MM.1S (cell line): ENCODE results near the gene TRMT61B.

Experiments
- CTCF ChIP-seq: fragments of 300-600 bp; sonication (generic); IDR thresholded peaks from 2 replicates; pipeline ENCODE4 v1.5.1; 2016; ENCODE audit warnings: antibody characterized with exemption, low read length, mixed read lengths
- EZH2phosphoT487 ChIP-seq: fragments of 300-600 bp; sonication (generic); IDR thresholded peaks from 2 replicates; pipeline ENCODE4 v1.6.1; 2018; ENCODE audit warnings: antibody characterized with exemption, low read length

GRCh38 chr2:28842042-28842441 lies 28.1 kb downstream of the TRMT61B start:
- TF ChIP-seq CTCF (no peak), EZH2phosphoT487 (no peak)
